ENCODE data around the gene FHIT.
A peak's percentile ranks its signal among the peaks of the same experiment; 100 is the strongest.

The FHIT gene

GRCh38 chr3:60125686-60126085 lies 1125.6 kb downstream of the FHIT start:
- DNase-seq: no peak

- no peak for DNase-seq
Observed at GRCh38 chr3:60120245-60120644, 1131.0 kb downstream of the FHIT start.

DNA sequence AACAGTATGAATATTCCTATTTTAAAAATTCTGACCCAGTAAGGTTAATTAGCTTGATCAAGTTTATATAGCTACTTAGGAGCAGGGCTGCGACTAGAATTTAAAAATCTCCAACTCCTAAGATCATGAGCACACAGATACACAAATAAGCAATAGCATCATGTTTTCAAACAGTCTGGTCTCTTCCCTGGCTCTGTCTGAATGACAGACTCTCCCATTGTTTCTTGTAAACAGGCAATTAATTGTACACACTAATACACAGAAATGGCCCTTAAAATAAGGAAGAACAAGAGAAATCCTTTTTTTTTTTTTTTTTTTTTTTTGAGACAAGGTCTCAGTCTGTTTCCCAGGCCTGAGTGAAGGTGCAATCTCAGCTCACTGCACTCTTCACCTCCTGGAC lies 1137.1 kb downstream of the FHIT start:
- no peak for DNase-seq

DNA sequence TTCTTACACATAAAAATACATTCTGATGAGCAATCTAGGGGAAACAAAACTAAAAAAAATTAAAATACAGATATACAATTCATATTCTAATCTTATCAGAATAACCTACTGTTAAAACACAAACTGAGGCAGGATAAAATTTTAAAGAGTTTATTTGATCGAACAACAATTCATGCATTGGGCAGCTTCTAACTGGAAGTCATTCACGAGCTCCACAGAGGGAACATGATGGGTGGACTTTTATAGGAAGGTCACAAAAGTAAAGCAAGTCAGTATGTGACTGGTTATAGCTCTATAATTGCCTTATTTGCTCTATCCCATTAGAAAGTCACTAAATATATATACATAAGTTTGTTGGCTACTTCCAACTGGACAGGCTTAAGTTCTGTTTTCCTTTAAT lies 1144.0 kb downstream of the FHIT start:
- DNase-seq: no peak

GRCh38 chr3:60102154-60102553 lies 1149.1 kb downstream of the FHIT start:
- no peak for DNase-seq

- no peak for DNase-seq
Observed at GRCh38 chr3:60101621-60102020, 1149.6 kb downstream of the FHIT start.

DNA sequence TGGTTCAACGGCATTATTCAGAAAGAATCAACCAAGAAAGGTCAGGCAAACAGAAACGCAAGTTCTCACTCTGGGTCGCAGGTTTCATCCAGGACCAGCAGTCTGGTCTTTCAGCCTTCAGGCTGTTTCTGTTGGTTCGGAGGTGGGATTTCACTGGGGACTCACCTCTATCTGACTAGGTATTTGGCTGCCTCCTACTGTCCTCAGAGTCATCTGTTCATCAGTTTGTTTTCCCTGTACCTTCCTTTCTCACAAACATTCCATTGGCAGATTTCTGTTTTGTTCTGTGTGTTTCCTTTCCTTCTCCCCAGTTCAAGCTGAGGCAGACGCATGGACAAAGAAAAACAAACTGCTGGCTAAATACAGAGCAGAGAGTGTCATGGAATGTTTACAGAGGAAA lies 1154.8 kb downstream of the FHIT start:
- no peak for DNase-seq

GRCh38 chr3:60095930-60096329 lies 1155.3 kb downstream of the FHIT start:
- DNase-seq: no peak

GRCh38 chr3:60095516-60095915 lies 1155.7 kb downstream of the FHIT start:
- DNase-seq: no peak

GRCh38 chr3:60094392-60094947 lies 1156.8 kb downstream of the FHIT start:
- no peak for DNase-seq

DNA sequence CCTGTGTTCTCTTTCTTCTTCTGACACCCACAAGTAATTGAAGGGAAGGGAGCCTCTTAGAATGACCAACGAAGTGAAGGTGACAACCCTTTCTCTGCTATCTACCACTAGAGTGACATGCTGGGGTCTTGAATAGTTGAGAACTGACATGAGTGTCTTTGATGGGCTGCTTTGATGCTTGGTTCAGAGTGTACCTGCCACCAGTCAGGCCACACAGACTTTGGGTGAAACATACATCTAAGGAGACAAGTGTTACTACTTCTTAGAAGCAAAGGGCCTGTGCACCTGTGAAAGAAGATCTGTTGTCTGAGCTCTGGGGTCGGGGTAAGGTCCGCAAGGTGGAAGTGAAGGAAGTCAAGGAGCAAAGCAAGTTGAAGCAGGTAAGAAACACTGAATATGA lies 1160.7 kb downstream of the FHIT start:
- no peak for DNase-seq

DNA sequence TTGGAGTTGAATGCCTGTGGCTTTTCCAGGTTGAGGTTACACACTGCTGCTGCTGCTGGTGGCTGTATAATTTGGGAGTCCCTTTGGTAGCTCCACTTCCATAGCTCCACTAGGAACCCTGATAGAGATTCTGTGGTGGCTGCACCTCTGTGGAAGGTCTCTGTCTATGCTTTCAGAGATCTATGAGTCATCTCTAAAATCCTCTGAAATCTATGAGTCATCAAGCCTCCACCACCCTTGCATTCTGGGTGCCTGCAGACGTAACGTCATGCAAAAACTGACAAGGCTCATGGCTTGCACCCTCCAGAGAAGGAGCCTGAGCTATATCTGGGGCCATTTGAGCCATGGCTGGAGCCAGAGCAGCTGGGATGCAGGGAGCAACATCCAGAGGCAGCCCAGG lies 1164.4 kb downstream of the FHIT start:
- no peak for DNase-seq

GRCh38 chr3:60085649-60086048 lies 1165.6 kb downstream of the FHIT start:
- no peak for DNase-seq

DNA sequence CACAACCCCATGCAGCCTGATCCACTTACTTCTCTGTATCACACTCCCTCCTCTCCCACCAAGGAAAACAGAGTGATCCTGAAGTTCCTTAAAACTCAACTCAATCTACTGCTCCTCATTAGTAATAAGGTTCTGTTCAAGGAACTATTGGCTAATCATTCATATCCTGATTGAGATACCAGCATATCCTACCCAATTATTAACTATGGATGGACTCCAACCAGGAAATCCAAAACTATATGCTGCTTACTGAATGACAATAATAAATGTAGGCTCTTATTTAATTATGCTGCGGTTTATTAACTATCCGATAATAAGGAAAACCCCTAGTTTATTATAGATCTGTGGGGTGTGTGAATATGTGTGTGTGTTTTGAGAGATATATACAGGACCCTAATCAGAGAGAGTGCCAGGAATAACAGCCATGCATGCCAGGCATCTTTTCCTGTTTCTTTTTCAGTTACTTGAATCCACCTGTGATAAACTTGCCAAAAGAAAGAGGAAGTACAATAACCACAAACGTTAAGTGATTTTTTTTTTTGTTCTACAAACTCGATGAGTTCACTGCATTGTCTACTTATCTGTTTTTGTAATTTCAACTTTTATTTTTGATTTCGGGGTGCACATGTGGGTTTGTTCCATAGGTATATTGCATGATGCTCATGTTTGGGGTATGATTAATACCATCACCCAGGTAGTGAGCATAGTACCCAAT lies 1169.7 kb downstream of the FHIT start:
- no peak for DNase-seq

GRCh38 chr3:60080648-60081047 lies 1170.6 kb downstream of the FHIT start:
- DNase-seq: no peak

GRCh38 chr3:60079076-60079475 lies 1172.2 kb downstream of the FHIT start:
- DNase-seq: peak; percentile 35

DNA sequence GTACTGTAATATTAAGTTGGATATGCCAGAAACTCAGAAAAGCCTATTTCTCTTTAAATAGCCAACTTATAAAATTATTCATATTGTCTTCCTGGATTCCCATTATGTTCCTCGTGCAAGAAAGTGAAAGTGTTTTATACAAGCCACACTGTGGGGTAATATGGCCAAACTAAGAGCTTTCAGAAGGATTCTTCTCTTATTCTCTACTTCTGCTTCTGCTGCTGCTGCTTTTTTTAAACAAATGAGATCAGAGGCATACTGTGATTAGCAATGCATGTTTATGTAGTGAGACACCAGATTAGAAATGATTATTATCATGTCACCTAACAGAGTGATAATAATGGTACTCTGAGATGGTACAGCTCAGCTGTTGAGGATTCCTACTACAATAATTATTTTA lies 1174.9 kb downstream of the FHIT start:
- no peak for DNase-seq

- no peak for DNase-seq
Observed at GRCh38 chr3:60073942-60074341, 1177.3 kb downstream of the FHIT start.

- DNase-seq: no peak
Observed at GRCh38 chr3:60073228-60073627, 1178.0 kb downstream of the FHIT start.

DNA sequence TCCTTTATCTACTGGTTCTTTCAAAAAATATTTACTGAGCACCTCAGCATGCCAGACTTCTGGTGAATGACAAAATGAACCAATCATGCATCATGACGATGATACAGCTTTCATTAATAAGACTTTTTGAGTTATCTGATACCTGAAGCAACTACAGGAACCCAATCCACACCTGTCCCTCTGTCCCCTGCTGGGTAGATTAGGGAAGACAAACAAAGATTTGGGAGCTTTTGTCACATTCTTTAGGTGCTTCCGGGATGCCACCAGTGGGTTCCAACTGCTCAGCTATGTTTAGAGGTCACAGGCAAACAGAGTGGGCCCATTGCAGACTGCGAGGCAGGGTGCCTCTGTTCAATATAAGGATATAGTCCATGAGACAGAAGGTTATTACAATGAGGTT lies 1180.9 kb downstream of the FHIT start:
- DNase-seq: no peak

GRCh38 chr3:60065227-60065868 lies 1185.9 kb downstream of the FHIT start:
- no peak for DNase-seq

DNA sequence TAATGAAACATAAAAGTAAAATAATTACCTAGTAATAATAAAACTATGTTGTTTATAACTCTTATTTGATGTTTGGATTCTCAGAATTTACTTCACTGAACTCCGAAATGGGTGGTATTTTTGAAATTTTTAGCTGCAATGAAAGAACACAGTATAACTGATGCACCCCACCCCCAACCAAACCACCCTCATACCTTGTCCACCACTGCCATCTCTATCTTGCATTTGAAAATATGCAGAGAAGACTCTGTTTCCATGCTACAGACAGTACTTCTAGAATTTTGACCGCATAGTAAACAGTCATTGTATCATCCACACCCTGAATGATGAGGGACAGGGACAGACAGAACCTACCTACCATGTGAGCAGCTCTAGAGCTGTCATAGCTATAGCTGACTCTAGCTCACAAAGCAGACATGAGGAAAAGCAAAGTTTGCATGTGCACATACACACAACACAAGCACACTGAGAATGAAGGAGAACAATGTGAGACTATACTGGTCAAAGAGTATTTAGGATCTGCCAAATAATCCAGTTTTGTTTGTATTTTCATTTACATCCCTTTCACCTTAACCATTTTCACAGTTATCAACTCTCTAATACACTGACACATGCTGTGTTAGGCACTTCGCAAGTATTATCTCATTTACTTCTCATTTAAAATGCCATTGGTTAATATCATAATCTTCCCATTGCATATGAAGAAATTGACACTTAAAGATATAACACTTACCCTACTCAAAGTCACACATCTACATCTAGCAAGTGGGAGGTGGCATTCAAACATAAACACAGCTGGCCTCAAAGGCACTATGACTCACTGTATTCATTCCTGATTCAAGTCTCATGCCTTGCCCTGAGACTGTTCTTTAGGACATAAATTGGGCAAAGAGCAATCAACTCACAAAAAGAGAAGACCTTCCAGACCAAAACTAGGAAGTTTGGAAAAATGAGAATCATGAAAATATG lies 1186.8 kb downstream of the FHIT start:
- DNase-seq: no peak

- no peak for DNase-seq
Observed at GRCh38 chr3:60056404-60056803, 1194.8 kb downstream of the FHIT start.

All from activated CD4-positive, alpha-beta T cell treated with anti-CD3 and anti-CD28 coated beads, Interleukin-2, amount 50 U/mL, for 1 hour (primary cell).